BJ (cell line): ENCODE data around the gene ARFGEF3. TPM values are rescaled to one million over a fixed set of nuclear protein-coding genes. Genes with fewer than 3 reads are reported as not detected.

Source experiments
- CTCF ChIA-PET: fragments of 350-600 bp; formaldehyde crosslinking; extraction: SDS; loops from one replicate; lab custom pipeline; 2021; ENCODE audit warnings: antibody characterized with exemption, inconsistent platforms; lab: Yijun Ruan, JAX
- POLR2A ChIA-PET: fragments of 300-600 bp; sonication (Branson Sonifier 250); formaldehyde crosslinking; extraction: SDS; loops from one replicate; lab custom pipeline; 2021; ENCODE audit warnings: antibody characterized with exemption; lab: Charles Lee
- DNase-seq: peaks from one replicate; pipeline ENCODE4 v3.0.0-alpha.2; 2011; ENCODE audit warnings: low read depth
- H3K27me3 ChIP-seq: 2 replicates; pipeline ENCODE4 v1.6.0; 2011; ENCODE audit warnings: low read length; ENCODE audit not compliant: control insufficient read depth, insufficient read depth
- H3K36me3 ChIP-seq: 2 replicates; pipeline ENCODE4 v1.5.1; 2011; ENCODE audit warnings: low read length; ENCODE audit not compliant: control insufficient read depth, insufficient read depth
- H3K4me3 ChIP-seq: 2 replicates; pipeline ENCODE4 v1.5.1; 2011; ENCODE audit warnings: low read depth, mild to moderate bottlenecking, control low read depth, low read length
- polyA plus RNA-seq: library from polyadenylated mRNA; depleted of rRNA; stranded (reverse); fragments of >200 nt; gene quantifications from 2 replicates; pipeline ENCODE4 v1.2.3, GENCODE V29; 2011
- TF ChIP-seq, protein P1 (sequence below): IDR thresholded peaks from 2 replicates; pipeline ENCODE4 v1.5.1; 2011; ENCODE audit warnings: low read depth, mild to moderate bottlenecking, control low read depth, inconsistent platforms, low read length, moderate library complexity; ENCODE audit not compliant: insufficient read depth

ARFGEF3 gene
- polyA plus RNA-seq, 1 experiment = 0.27 TPM

DNA sequence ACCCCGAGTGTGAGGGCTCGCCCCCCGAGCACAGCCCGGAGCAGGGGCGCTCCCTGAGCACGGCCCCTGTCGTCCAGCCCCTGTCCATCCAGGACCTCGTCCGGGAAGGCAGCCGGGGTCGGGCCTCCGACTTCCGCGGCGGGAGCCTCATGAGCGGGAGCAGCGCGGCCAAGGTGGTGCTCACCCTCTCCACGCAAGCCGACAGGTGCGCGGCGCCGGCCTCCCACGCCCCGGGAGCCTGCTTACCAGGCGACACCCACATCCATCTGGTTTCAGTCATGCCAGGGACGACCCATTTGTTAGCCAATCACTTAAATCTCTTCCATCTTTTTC, 130.1 kb downstream of the ARFGEF3 start:
- TF ChIP-seq, protein P1, sequence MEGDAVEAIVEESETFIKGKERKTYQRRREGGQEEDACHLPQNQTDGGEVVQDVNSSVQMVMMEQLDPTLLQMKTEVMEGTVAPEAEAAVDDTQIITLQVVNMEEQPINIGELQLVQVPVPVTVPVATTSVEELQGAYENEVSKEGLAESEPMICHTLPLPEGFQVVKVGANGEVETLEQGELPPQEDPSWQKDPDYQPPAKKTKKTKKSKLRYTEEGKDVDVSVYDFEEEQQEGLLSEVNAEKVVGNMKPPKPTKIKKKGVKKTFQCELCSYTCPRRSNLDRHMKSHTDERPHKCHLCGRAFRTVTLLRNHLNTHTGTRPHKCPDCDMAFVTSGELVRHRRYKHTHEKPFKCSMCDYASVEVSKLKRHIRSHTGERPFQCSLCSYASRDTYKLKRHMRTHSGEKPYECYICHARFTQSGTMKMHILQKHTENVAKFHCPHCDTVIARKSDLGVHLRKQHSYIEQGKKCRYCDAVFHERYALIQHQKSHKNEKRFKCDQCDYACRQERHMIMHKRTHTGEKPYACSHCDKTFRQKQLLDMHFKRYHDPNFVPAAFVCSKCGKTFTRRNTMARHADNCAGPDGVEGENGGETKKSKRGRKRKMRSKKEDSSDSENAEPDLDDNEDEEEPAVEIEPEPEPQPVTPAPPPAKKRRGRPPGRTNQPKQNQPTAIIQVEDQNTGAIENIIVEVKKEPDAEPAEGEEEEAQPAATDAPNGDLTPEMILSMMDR = no peak
- ChIA-PET CTCF (interaction anchor here (0.7 kb wide), 1 partner anchor 22 kb away, joined by 3 read pairs; no protein-coding TSS in a partner anchor), POLR2A (no interaction called here)
- no peaks in the 10 kb centered on the region for H3K36me3 ChIP-seq
- no peak for DNase-seq
- H3K4me3 ChIP-seq = no peak overlapping the region
- H3K27me3 ChIP-seq = no peaks in the 10 kb centered on the region

DNA sequence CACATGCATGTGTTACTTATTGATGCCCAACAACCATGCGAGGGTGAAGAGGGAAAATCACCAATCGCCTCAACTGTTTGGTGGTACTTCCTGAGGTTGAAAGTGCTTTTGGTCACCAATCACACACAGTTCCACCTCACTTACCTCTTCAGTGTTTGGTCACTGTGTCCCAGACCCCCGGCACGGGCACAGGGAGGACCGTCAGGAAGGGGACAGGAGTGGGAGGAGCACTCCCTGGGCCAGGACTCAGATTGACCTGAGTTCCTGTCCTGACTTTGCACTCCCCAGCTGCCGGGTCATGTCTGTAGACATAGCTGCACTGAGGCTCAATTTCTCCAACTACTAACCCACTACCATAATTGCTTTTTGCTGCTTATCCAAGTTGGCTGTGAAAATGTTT, 130.7 kb downstream of the ARFGEF3 start:
- no peaks in the 10 kb centered on the region for H3K27me3 ChIP-seq
- no peak for DNase-seq
- TF ChIP-seq, protein P1 = no peak
- CTCF ChIA-PET = interaction anchor here (0.7 kb wide), 1 partner anchor 23 kb away, joined by 3 read pairs; no protein-coding TSS in a partner anchor
- no peak overlapping the region for H3K4me3 ChIP-seq
- POLR2A ChIA-PET = no interaction called here
- H3K36me3 ChIP-seq = no peaks in the 10 kb centered on the region

DNA sequence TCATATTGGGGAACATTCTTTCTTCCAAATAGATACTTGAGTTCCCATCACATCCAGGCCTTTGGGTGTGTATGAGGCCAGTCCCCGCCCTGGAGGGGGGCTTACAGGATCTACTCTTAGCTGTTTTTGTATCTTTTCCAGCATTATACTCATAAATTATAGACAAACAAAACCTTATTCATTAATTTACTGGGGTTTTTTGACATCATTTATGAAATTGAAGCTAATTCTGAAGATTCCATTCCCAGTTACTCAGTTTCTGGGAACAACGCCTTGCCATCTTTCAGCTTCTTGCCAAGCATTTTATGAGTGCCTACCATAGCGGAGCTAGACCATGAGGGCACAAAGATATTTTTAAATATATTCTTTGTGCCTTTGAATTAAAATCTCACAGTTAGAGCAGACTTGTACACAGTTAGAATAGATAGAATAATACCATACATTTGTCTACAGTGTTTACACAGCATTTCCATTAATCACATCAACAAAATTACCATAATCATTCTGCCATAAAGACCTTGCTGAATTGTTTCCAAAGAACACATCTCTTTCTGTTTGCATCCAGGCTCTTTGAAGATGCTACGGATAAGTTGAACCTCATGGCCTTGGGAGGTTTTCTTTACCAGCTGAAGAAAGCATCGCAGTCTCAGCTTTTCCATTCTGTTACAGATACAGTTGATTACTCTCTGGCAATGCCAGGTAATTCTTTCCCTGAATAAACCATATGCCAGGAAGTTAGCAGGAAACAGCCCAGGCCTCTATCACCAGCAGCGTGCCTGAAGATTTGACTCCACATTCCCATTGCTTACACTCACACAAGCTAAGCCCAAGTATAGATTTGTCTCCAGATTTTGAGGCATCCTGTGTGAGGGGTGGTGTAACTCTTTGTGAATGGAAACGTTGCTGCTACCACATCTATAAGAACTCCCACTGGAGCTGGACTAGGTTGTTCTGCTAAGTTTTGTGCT, 132.0 kb downstream of the ARFGEF3 start:
- H3K27me3 ChIP-seq = no peaks in the 10 kb centered on the region; the same call in 1 of the 2 replicates
- H3K4me3 ChIP-seq = no peak overlapping the region
- DNase-seq = peak; percentile 52
- POLR2A ChIA-PET = interaction anchor here (0.5 kb wide), 1 partner anchor 245 kb away, joined by 3 read pairs; no protein-coding TSS in a partner anchor
- TF ChIP-seq, protein P1 = no peak
- H3K36me3 ChIP-seq = no peaks in the 10 kb centered on the region
- CTCF ChIA-PET = interaction anchor here (0.6 to 1.1 kb wide), 2 partner anchors 111 to 139 kb away, joined by 3 to 8 read pairs; partner anchors contain the start of gene HEBP2

DNA sequence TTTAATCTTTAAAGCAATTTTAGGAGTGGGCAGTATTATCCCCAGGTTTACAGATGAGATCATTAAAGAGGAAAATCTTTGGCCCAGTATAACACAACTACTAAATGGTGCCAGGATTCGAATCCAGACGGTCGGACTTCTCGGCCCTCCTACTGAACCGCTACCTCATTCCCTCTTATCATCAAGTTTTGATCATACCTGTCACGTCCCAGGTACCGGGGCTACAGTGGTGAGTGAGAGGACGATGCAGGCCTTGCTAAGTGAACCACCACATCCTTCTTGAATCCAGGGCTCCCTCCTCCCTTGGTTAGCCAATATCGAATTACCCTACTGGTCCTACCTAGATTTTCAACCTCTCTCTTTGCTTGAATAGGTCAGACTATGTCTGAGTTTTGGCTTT, 134.6 kb downstream of the ARFGEF3 start:
- no peaks in the 10 kb centered on the region for H3K36me3 ChIP-seq
- CTCF ChIA-PET = interaction anchor here (1.5 kb wide), 1 partner anchor 12 kb away, joined by 4 read pairs; no protein-coding TSS in a partner anchor
- TF ChIP-seq, protein P1 = no peak
- DNase-seq = no peak
- H3K4me3 ChIP-seq = no peak overlapping the region
- POLR2A ChIA-PET = no interaction called here
- no peaks in the 10 kb centered on the region; the same call in 1 of the 2 replicates for H3K27me3 ChIP-seq

DNA sequence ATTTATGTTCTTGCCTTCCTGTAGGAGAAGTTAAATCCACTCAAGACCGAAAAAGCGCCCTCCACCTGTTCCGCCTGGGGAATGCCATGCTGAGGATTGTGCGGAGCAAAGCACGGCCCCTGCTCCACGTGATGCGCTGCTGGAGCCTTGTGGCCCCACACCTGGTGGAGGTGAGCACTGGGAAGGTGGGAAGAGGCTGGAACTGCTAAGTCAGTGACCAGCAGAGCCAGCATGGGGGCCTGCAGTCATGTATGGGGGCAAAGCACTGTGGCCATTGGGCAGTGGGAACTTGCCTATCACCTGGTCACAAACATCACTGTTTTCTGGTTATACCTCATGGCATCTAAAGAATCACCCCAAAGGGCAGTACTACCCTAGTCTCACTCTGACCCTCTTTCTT, 135.0 kb downstream of the ARFGEF3 start:
- H3K27me3 ChIP-seq = no peaks in the 10 kb centered on the region; the same call in 1 of the 2 replicates
- no peaks in the 10 kb centered on the region for H3K36me3 ChIP-seq
- DNase-seq = no peak
- ChIA-PET CTCF (interaction anchor here (1.4 to 1.5 kb wide), 2 partner anchors 10 to 11 kb away, joined by 4 to 6 read pairs; no protein-coding TSS in a partner anchor), POLR2A (no interaction called here)
- no peak overlapping the region for H3K4me3 ChIP-seq
- TF ChIP-seq, protein P1 = no peak
